Measurements from ENCODE around the gene PITPNC1.
A peak's percentile ranks its signal among the peaks of the same experiment; 100 is the strongest.
"Not testable (repeated sequence)": the region's sequence is repeated elsewhere in the genome, so short reads cannot be mapped to it uniquely, and the experiment has no call there.

PITPNC1 gene

DNA sequence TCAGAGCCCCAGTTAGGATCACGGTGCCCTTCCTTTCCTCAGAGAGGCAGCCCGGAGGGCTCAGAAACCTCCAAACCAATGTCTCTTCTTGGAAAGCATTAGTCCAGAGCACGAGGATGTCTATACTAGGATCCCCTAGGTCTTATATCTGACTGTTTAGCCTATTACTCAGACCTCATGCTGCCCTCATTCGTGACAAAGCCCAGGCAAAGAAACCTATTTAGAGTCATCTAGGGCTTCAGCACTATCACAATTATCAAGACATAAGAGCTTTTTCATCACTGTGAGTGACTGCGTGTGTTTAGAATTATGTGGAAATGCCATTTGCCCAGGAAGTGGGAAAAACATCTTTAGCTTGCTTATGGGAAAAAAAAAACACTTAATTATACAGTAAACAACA, 180.8 kb downstream of the PITPNC1 start:
- DNase-seq, result no peak

DNA sequence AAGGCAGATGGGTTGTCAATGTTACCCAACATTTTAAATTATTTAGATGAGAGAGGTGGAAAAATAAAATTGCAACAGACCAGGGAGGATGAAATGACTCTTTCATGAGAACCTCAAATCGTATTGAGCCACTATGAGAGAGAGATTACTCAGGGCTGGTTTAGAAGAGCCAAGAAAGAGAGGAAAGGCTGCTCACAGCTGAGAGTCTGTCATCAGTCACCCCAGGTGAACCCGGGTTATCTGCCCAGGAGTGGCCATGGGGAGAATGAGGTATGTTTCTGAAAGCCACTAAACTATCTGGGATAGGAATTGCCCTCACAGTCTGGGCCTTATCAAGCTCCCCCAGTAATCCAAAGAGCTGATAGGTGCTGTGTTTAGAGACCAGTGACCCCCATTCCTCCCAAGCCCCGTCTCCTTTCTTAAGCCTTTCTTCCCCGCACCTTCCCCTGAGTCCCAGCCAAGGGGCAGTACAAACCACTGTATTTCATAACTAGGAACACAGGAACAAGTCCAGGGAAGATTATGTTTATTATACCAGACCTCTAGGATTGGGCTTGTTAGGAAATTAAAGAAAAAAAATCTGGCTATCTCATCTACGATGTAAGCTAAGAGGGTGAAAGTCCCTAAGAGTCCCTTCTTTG, 181.8 kb downstream of the PITPNC1 start:
- DNase-seq, result no peak

DNA sequence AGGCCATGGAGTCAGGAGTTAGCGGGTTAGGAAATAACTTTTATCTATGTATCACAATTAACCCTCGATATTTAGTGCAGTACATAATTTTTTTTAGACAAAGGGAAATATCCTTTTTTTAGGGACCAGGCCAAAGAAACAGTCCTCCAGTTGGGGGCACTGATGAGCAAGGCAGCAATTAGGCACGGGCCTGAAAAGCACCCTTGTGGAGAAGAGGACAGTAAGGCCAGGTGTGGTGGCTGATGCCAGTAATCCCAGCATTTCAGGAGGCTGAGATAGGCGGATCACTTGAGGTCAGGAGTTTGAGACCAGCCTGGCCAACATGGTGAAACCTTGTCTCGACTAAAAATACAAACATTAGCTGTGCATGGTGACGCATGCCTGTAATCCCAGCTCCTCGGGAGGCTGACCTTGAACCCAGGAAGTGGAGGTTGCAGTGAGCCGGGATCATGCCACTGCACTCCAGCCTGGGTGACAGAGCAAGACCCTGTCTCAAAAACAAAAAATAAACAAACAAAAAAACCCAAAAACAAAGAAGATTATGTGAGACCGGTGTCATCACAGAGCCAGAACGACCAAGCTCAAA, 182.4 kb downstream of the PITPNC1 start:
- DNase-seq, result no peak

DNA sequence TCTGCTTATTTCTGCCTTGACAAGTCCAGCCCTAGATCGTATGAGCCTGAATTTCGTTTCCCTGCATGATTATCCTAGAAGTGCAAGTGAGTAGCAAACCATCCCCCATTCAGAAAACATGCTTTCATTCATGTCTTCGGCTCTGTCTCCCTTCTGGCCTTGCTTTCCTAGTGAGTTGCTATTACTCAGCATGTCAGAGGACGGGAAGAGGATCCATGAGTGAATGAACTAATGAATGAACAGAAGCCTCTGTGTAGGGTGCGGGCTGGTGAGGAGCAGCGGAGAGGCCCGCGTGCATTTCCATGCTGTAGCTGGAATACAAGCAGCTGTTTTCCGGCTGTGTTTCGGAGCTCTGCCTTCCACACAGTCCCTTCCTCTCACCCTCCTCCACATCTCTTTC, 184.9 kb downstream of the PITPNC1 start:
- DNase-seq, result no peak

DNA sequence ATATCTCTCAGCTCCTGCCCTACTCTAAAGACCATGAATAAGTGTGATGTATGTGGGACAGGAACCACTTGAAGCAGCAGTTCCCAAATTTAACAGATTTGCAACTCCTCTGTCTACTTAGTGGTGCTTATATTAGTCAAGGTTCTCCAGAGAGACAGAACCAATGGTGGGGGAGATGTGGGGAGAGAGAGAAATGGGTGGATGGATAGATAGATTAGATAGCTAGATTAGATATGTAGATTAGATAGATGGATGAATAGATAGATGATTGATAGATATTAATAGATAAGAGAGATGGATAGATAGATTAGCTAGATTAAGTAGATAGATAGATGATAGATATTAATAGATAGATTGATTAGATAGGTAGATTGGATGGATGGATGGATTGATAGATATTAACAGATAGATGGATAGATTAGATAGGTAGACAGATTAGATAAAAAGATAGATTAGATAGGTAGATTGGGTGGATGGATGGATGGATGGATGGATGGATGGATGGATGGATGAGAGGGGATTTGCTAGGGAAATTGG, 186.7 kb downstream of the PITPNC1 start:
- DNase-seq, result no peak

DNA sequence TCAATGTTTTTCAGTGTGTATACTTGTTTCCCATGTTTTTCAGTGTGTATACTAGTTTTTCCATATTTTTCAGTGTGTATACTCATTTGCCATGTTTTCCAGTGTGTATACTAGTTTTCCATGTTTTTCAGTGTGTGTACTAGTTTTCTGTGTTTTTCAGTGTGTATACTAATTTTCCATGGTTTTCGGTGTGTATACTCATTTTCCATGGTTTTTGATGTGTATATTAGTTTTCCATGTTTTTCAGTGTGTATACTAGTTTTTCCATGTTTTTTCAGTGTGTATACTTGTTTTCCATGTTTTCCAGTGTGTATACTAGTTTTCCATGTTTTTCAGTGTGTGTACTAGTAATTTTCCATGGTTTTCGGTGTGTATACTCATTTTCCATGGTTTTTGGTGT, 188.0 kb downstream of the PITPNC1 start:
- DNase-seq, result no peak

DNA sequence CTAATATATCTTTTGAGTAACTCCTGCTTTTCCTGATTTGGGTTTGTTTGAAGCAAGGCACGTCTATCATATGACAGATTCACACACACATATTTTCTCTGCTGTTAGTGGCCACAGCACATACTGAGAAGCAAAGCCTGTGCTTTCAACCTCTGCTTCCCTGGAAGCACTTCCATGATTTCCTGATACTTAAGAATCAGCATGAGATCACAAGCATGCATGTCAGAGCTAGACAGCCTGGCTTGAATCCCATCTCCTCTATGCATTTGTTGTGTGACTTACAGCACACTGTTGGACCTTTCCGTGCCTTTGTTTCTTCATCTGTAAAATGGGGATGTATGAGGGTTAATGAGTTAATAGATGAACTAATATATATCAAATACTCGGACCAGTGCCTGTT, 189.6 kb downstream of the PITPNC1 start:
- DNase-seq, result no peak

DNA sequence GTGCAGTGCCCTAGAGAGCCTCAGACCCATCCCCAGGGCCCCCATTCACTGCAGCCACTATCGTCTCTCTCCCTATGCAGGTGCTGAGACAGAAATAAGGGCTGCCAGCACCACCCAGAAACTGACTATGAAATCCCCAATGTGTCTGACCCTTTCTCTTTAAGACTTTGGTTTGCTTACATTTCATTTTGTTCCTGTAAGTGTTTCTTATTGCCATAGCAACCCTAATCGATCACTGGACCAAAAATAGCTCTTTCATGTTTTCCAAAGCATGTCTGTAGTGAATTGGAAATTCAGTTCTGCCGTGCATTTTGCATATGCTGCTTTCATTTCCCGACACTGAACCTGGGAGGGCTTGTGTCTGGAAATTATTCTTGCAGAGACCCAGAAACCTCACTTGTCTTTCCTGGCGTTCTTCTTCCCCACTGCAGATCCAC, 192.0 kb downstream of the PITPNC1 start:
- no peak for DNase-seq

DNA sequence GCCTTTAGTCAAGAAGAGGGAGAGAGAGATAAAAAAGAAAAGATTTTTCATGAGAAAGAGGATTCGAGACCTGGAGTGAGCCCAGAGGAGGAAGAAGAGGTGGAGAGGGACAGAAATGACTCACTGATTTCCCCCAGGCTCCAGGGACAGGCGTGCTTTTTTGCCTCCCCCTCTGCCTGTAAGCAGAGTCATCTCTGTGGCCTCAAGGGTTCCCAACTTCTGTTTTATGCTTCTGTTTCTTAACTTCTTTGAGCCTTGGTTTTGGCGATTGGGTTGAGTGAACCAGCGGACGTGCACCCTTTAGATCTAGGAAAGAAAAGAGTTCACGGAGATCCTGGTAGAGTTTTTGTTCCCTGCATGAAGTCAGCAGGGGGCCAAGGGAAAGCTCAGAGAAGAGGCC, 192.8 kb downstream of the PITPNC1 start:
- no peak for DNase-seq

DNA sequence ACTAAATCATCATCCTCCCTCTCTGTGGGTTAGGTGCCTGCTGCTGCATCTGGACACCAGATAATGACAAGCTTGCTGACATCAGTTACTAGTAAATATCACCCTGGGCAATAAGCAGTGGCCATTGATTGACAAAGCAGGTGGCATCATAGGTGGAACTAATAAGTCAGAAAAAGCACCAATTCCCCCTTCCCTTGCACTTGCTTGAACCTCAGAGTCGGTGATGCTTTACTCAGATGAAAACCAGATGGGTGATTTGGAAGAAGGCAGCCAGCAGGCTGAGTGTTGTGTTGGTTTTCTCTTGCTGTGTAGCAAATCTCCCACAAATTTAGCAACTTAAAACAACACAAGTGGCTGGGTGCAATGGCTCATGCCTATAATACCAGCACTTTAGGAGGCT, 193.7 kb downstream of the PITPNC1 start:
- DNase-seq, result no peak

DNA sequence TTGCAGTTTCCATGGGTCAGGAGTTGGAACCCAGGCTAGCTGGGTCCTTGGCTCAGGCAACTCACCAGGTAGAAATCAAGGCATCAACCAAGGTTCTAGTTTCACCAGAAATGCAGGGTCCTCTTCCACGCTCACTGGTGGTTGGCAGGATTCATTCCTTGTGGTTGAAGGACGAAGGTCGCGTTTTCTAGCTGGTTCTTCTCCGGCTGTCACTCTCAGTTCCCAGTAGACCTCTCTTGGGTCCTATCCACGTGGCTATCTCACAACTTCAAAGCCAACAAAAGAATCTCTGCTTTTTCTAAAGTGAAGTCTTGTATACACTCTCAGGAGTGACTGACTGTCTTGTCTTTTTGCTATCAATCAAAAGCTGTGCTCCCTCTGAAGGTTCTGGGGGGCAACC, 194.4 kb downstream of the PITPNC1 start:
- no peak for DNase-seq

DNA sequence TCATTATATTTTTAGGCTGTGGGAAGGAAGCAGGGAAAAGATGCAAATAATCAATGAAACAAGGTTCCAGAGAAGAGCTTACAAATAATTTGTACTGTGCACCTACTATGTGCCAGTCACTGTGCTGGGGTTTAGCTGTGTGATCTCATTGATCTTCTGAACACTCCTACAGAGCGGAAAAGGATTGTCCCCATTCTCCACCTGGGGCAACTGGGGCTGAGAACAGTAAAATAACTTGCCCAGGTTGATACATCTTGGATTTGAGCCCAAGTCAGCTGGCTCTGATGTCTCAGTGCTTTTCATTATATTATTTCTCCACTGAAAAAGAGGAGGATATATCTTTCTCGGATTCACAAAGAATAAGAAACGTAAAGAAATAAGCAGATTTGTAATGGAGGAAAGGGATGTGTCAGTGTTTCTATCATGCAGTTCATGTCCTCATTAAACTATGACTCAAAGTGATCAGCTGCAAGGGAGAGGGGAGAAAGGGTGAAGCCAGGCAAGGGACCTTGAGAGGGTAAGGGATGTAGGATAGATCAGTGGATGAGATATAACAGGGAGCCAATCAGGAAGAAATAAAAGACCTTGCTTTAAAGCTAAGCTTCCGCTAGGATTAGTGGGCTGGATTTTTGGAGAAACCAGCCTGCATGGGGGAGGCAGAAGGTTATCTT, 197.0 kb downstream of the PITPNC1 start:
- DNase-seq, result no peak

DNA sequence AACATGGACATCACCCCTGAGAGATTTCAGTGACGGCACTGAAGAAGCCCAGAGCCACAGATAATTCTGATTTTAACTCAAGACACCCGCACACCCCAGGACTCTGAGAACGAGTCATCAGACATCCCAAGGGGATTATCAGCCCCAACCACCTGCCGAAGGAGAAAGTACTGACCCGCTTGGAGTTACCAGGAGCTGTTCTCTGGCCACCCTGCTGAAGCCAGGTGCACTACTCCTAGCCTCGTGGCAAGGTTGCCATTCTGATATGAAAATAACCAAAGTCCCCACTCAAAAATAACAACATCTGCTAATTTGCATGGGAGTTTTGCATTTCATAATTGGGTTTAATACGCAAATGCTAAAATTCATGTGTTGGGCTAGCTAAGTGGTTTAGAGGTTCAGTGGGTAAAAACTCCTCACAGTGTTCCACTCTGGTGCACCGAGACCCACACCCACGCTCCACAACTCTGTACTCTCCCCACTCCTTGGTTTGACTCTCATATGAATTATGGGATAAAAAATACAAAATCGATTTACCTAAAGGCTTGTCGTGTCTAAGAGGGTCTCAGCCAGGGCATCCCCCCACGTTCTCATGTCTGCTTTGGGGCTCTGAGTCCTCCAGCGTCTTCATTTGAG, 197.7 kb downstream of the PITPNC1 start:
- DNase-seq, result no peak

DNA sequence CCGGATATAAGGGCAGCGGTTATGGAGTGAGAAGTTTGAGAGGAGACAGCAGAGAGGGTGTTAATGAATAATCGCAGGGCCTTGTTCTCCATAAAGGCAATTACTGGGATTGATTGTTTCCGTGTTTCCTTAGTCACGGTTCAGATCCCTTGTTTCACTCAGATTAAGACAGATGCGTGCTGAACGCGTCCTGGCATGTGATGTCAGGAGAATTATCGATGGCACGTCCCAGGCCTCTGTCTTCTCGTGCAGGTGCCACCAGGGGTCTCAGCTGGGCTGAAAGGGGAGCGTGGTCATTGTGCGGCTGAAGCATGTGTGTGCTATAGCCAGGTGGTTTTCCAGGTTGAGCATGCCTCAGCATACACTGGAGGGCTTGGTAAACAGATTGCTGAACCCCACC, 198.2 kb downstream of the PITPNC1 start:
- peak; percentile 21 for DNase-seq

DNA sequence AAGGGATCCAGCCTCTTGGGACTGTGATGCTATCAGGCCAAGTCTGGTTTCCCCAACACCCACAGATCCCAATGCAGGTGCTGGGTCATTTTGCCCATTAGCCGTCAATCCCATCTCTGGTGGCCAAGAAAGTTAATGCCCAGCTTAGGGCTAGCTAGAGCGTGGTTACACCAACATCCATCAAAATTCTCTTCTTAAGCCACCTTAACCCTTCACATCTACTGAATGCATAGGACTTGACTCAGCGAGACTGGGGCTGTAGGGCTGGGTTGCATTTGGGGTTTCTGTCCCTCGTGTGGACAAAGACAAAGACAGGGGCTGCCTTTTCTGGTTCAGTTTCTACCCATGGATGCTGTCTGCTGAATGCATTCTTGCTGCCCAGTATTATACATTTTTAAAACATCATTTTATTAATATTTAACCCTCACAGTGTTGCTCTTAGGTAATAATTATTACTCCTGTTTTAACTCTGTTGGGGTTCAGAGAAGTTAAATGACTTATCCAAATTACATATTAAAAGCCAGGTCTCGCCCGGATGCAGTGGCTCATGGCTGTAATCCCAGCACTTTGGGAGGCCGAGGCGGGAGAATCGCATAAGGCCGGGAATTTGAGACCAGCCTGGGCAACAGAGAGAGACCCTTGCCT, 199.5 kb downstream of the PITPNC1 start:
- DNase-seq, result no peak

DNA sequence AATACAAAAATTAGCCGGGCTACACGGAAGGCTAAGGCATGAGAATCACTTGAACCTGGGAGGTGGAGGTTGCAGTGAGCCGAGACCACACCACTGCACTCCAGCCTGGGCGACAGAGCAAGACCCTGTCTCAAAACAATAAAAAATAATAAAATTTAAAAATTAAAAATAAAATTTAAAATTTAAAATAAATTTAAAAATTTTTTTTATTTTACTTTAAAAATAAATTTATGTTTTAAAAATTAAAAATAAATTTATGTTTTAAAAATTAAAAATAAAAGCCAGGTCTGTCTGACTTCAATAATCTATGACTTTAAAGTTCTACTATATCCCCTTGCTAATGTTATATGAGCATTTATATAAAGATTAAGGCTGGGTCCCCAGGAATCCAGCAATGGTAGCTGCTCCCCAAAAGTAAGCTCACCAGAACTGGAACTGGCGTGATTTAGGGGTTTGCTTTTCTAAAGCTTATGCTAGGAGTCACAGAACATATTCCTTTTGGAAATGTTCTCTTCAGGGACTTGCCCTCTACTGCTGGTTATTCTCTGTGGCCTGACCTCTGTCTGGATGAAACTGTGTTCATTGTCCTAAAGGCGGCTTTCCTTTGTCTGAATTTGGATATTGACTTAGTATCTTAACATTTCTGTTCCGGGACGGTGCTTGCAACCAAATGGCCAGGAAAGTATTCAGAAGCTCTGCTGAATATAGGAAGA, 200.5 kb downstream of the PITPNC1 start:
- no peak for DNase-seq

DNA sequence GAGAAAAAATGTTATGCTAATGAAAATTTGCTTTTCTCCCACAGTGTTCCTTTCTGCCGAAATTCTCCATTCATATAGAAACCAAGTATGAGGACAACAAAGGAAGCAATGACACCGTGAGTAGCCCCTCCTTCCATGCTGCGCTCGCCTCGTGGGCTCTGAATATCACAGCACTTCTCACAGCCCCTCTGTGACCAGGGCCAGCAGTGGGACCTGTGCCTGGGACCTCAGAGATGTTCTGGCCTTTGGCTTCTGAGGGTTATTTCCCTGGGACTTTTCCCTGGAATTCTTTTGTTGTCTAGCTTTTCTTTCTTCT, 201.0 kb downstream of the PITPNC1 start:
- no peak for DNase-seq

DNA sequence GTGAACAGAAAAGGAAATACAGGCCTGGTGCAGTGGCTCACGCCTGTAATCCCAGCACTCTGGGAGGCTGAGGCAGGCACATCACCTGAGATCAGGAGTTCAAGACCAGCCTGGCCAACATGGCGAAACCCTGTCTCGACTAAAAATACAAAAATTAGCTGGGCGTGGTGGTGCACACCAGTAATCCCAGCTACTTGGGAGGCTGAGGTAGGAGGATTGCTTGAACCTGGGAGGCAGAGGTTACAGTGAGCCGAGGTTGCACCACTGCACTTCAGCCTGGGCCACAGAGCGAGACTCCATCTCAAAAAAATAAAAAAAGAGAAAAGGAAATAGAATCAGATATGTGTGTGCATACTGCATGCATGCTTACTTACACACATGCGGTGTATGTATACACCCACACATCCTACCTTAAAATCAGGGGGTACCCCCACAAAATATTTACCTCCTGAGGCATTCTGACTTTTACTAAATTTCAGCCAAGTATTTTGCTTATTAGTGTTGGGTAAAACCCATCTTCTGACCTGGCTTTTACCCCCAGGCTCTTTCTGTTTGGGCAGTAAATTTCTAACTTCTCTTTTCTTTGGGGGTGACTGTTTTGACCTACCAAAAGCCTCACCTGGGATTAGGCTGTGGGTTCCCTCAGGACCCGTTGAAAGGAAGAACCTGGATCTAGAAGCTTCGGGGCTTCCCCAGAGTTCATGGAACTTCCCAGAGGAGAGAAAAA, 201.8 kb downstream of the PITPNC1 start:
- not testable (repeated sequence) for DNase-seq

DNA sequence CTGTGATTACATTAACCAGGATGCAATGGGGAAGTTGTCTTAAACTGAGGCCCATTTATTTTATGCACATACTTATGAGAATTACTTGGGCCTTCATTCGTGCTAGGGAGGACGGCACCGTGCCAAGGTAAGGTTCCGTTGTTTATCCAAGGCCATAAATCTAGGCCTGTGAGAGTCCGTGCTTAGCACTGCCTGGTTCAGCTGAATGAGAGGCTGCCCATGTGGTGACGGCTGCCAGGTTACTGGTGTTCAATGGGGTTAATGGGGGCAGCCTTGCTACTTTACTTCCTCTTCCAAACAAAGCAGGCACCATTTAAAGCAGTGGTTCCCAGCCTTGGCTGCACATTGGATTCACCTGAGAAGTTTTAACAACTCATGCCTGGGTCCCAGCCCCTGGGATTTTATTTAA, 205.6 kb downstream of the PITPNC1 start:
- no peak for DNase-seq

DNA sequence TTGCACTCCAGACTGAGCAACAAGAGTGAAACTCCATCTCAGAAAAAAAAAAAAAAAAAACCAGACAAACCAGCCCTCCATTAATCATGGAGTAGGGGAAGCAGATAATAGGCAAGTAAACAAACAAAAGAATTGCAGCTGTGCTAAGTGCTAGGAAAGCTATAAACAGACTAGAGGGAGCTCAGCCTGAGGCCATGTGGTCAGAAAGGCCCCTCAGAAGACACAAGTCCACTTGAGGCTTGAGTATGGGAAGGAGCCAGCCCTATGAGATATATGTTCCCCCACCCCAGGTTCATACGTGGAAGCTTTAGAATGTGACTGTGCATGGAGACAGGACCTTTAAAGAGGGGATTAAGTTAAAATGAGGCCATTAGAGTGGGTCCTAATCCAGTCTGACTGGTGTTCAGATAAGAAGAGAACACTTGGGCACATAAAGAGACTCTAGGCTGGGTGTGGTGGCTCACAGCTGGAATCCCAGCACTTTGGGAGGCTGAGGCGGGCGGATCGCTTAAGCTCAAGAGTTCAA, 208.1 kb downstream of the PITPNC1 start:
- peak; percentile 43 for DNase-seq

DNA sequence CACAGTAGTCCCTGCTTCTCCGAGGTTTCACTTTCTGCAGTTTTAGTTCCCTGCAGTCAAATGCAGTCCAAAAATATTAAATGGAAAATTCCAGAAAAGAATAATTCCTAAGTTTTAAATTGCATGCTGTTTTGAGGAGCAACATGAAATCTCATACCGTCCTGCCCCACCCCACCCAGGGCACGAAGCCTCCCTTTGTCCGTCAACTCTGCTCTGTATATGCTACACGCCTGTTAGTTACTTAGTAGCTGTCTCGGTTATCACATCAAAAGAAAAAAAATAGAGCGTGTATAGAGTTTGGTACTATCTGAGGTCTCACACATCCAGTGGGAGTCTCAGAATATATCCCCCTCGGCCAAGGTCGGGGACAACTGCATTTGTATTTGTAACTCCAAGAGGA, 211.2 kb downstream of the PITPNC1 start:
- DNase-seq, result no peak

Measured in NCI-H524 treated with DMSO at 0.1 percent for 48 hours (cell line).